Measurements from ENCODE around the gene GOLGA3. TPM values are rescaled to one million over a fixed set of nuclear protein-coding genes. Genes with fewer than 3 reads are reported as not detected.
"Not testable (repeated sequence)": the region's sequence is repeated elsewhere in the genome, so short reads cannot be mapped to it uniquely, and the experiment has no call there.

Gene GOLGA3
- total RNA-seq, 1 donor from 2014 or later: 63.8 TPM

GRCh38 chr12:132812631-132813305, 15.9 kb downstream of the GOLGA3 start:
- no peak overlapping the region for H3K4me3 Mint-ChIP-seq
- no peak for TF ChIP-seq CTCF (IDR thresholded peaks at IDR 0.05; ENCODE audit: unreplicated experiment)
- no peak overlapping the region for H3K27ac Mint-ChIP-seq
- peaks cover 6% of the 10 kb centered on the region for H3K9me3 Mint-ChIP-seq
- DNase-seq (ENCODE audit: low spot score in 2 of 2, unreplicated experiment in 2 of 2): no peak
- no peaks in the 10 kb centered on the region for H3K4me1 Mint-ChIP-seq
- H3K36me3 Mint-ChIP-seq: peaks cover 43% of the 10 kb centered on the region
- no peaks in the 10 kb centered on the region for H3K27me3 Mint-ChIP-seq (ENCODE audit: low read depth)

- not testable (repeated sequence) for H3K27ac Mint-ChIP-seq
- H3K36me3 Mint-ChIP-seq: peaks cover 49% of the 10 kb centered on the region
These were observed 19.3 kb downstream of the GOLGA3 start for GRCh38 chr12:132809391-132809790.

GRCh38 chr12:132807295-132808092, 21.2 kb downstream of the GOLGA3 start:
- Mint-ChIP-seq H3K4me1 (peaks cover 11% of the 10 kb centered on the region), H3K9me3 (peaks cover 6% of the 10 kb centered on the region), H3K36me3 (peaks cover 51% of the 10 kb centered on the region), H3K27me3 (ENCODE audit: low read depth) (no peaks in the 10 kb centered on the region), H3K4me3 (no peak overlapping the region), H3K27ac (peak overlapping the region; percentile 31)
- TF ChIP-seq CTCF (IDR thresholded peaks at IDR 0.05; ENCODE audit: unreplicated experiment): no peak
- DNase-seq (ENCODE audit: low spot score in 2 of 2, unreplicated experiment in 2 of 2): no peak

More at GRCh38 chr12:132809391-132809790, 19.3 kb downstream of the GOLGA3 start:
- H3K27me3 Mint-ChIP-seq (ENCODE audit: low read depth); H3K9me3 Mint-ChIP-seq; H3K4me3 Mint-ChIP-seq; DNase-seq (ENCODE audit: low spot score in 2 of 2, unreplicated experiment in 2 of 2): not testable (repeated sequence)
- peaks cover 11% of the 10 kb centered on the region for H3K4me1 Mint-ChIP-seq

GRCh38 chr12:132806857-132807256, 21.8 kb downstream of the GOLGA3 start:
- H3K36me3 Mint-ChIP-seq: peaks cover 49% of the 10 kb centered on the region
- no peaks in the 10 kb centered on the region for H3K27me3 Mint-ChIP-seq (ENCODE audit: low read depth)
- H3K27ac Mint-ChIP-seq: peak overlapping the region; percentile 31
- no peak for TF ChIP-seq CTCF (IDR thresholded peaks at IDR 0.05; ENCODE audit: unreplicated experiment)
- peaks cover 6% of the 10 kb centered on the region for H3K9me3 Mint-ChIP-seq
- H3K4me3 Mint-ChIP-seq: no peak overlapping the region
- DNase-seq (ENCODE audit: low spot score in 2 of 2, unreplicated experiment in 2 of 2): no peak
- peaks cover 11% of the 10 kb centered on the region for H3K4me1 Mint-ChIP-seq

GRCh38 chr12:132804426-132804861, 24.2 kb downstream of the GOLGA3 start:
- Mint-ChIP-seq H3K9me3 (no peaks in the 10 kb centered on the region), H3K27ac (no peak overlapping the region), H3K36me3 (peaks cover 50% of the 10 kb centered on the region), H3K27me3 (ENCODE audit: low read depth) (no peaks in the 10 kb centered on the region), H3K4me3 (no peak overlapping the region), H3K4me1 (peaks cover 11% of the 10 kb centered on the region)
- DNase-seq (ENCODE audit: low spot score in 2 of 2, unreplicated experiment in 2 of 2): no peak
- TF ChIP-seq CTCF (IDR thresholded peaks at IDR 0.05; ENCODE audit: unreplicated experiment): no peak

- H3K27me3 Mint-ChIP-seq (ENCODE audit: low read depth): no peaks in the 10 kb centered on the region
- DNase-seq (ENCODE audit: low spot score in 2 of 2, unreplicated experiment in 2 of 2): no peak
- H3K36me3 Mint-ChIP-seq: peaks cover 48% of the 10 kb centered on the region
- H3K27ac Mint-ChIP-seq: no peak overlapping the region
- H3K4me3 Mint-ChIP-seq: no peak overlapping the region
- H3K9me3 Mint-ChIP-seq: no peaks in the 10 kb centered on the region
- TF ChIP-seq CTCF (IDR thresholded peaks at IDR 0.05; ENCODE audit: unreplicated experiment): no peak
- H3K4me1 Mint-ChIP-seq: peaks cover 11% of the 10 kb centered on the region
These were observed 24.8 kb downstream of the GOLGA3 start for GRCh38 chr12:132803888-132804287.
